GM23248 (cell line): ENCODE data around the gene CRYBG1. TPM values are rescaled to one million over a fixed set of nuclear protein-coding genes. Genes with fewer than 3 reads are reported as not detected.

ENCODE experiments used
- DNase-seq: peaks from one replicate; pipeline ENCODE4 v3.0.0-alpha.2; 2015
- H2AFZ ChIP-seq: fragments of 200-600 bp; sonication (generic); 2 replicates; pipeline ENCODE4 v1.6.1; 2016; ENCODE audit warnings: antibody characterized with exemption
- H3F3A ChIP-seq: fragments of 200-600 bp; sonication (generic); 2 replicates; pipeline ENCODE4 v1.6.1; 2016; ENCODE audit warnings: mild to moderate bottlenecking, antibody characterized with exemption, mixed run types; ENCODE audit not compliant: insufficient read depth
- H3K27ac ChIP-seq: fragments of 200-600 bp; sonication (generic); 2 replicates; pipeline ENCODE4 v1.5.1; 2016; ENCODE audit warnings: mild to moderate bottlenecking
- H3K27me3 ChIP-seq: fragments of 200-600 bp; sonication (generic); replicated peaks from 2 replicates; pipeline ENCODE4 v1.6.1; 2016; ENCODE audit warnings: mild to moderate bottlenecking; ENCODE audit not compliant: insufficient read depth
- H3K36me3 ChIP-seq: fragments of 200-600 bp; sonication (generic); 2 replicates; pipeline ENCODE4 v1.6.1; 2016; ENCODE audit warnings: low read depth, mild to moderate bottlenecking
- H3K4me1 ChIP-seq: fragments of 200-600 bp; sonication (generic); 2 replicates; pipeline ENCODE4 v1.6.1; 2016; ENCODE audit warnings: mild to moderate bottlenecking; ENCODE audit not compliant: insufficient read depth
- H3K4me2 ChIP-seq: fragments of 200-600 bp; sonication (generic); one replicate; pipeline ENCODE4 v1.6.1; 2016; ENCODE audit warnings: mild to moderate bottlenecking; ENCODE audit not compliant: unreplicated experiment
- H3K4me3 ChIP-seq: fragments of 200-600 bp; sonication (generic); 2 replicates; pipeline ENCODE4 v1.5.1; 2016; ENCODE audit warnings: mild to moderate bottlenecking
- H3K79me2 ChIP-seq: fragments of 200-600 bp; sonication (generic); 2 replicates; pipeline ENCODE4 v1.6.1; 2016; ENCODE audit warnings: mild to moderate bottlenecking; ENCODE audit not compliant: insufficient read depth
- H3K9ac ChIP-seq: fragments of 200-600 bp; sonication (generic); 2 replicates; pipeline ENCODE4 v1.6.1; 2016; ENCODE audit warnings: mild to moderate bottlenecking
- H3K9me2 ChIP-seq: fragments of 200-600 bp; sonication (generic); 2 replicates; pipeline ENCODE4 v1.6.1; 2016; ENCODE audit warnings: mixed run types, mild to moderate bottlenecking, moderate library complexity; ENCODE audit not compliant: insufficient read depth
- H3K9me3 ChIP-seq: fragments of 200-600 bp; sonication (generic); one replicate; pipeline ENCODE4 v1.6.1; 2017; ENCODE audit warnings: low read depth
- H4K20me1 ChIP-seq: fragments of 200-600 bp; sonication (generic); 2 replicates; pipeline ENCODE4 v1.6.0; 2016; ENCODE audit not compliant: insufficient read depth
- EZH2 ChIP-seq: fragments of 200-600 bp; sonication (generic); IDR thresholded peaks from 2 replicates; pipeline ENCODE4 v1.6.1; 2018; ENCODE audit warnings: antibody characterized with exemption, mild to moderate bottlenecking; ENCODE audit not compliant: insufficient read depth, poor library complexity, severe bottlenecking
- EZH2phosphoT487 ChIP-seq: fragments of 200-600 bp; sonication (generic); IDR thresholded peaks from 2 replicates; pipeline ENCODE4 v1.6.1; 2018; ENCODE audit warnings: antibody characterized with exemption, moderate library complexity, mild to moderate bottlenecking, low read depth; ENCODE audit not compliant: insufficient read depth
- WGBS, 2 experiments: methylation state at CpG; one replicate each; pipeline ENCODE4 v1.1.6; 2015 to 2017; ENCODE audit warnings: low lambda C conversion rate in 2 of 2, low coverage in 1 of 2; ENCODE audit errors: missing lambda C conversion rate in 2 of 2; 5-methylcytosine and 5-hydroxymethylcytosine counted together
- in situ Hi-C: fragments of 300-500 bp; cut with MboI; formaldehyde crosslinking; loops from 2 replicates; pipeline ENCODE4 v1.15.0; 2020
- polyA plus RNA-seq: library from polyadenylated mRNA; unstranded; fragments of >200 nt; fragmentation: Nextera tagmentation; extraction: Ambion mirVana; gene quantifications from 2 replicates; pipeline ENCODE4 v1.2.1, GENCODE V29; 2016
- total RNA-seq: library from RNA; depleted of rRNA; stranded (reverse); fragments of >200 nt; shearing (Covaris generic); gene quantifications from 2 replicates; pipeline ENCODE4 v1.2.3, GENCODE V29; 2014

CRYBG1 gene
- total and polyA plus RNA-seq, 2 experiments from 2014 or later = 1.9 to 8.4 TPM

DNA sequence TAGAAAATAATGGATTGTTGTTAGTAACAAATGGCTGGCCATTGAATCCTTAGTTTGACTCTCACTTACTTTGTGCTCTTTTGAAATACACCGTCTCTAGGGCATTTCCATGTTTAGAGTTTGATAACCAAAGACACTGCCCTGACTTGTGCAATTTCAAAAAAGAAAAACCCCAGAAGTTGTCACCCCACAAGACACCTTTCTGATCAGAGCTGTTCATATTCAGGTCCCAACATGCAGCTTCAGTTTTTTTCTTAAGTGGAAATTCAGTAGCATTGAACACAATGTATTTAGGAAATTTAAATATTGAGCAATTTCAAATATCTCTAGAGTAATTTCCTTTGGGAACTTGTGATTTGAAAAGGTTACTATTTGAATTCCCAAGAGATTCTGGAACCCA is 19.4 kb downstream of the CRYBG1 start:
- no peak overlapping the region for H3K9ac ChIP-seq
- no peaks in the 10 kb centered on the region for H3K4me1 ChIP-seq
- H2AFZ ChIP-seq = no peak overlapping the region
- H3K9me3 ChIP-seq = no peaks in the 10 kb centered on the region
- 89 to 96% methylated on average over 1 of the region's 1 CpG for WGBS, 2 experiments
- no peak overlapping the region for H3K4me2 ChIP-seq
- in situ Hi-C loops = no loop called here
- no peak for DNase-seq
- no peaks in the 10 kb centered on the region for H4K20me1 ChIP-seq
- H3K9me2 ChIP-seq = no peaks in the 10 kb centered on the region
- H3K36me3 ChIP-seq = no peaks in the 10 kb centered on the region
- H3K79me2 ChIP-seq = no peaks in the 10 kb centered on the region
- no peaks in the 10 kb centered on the region; the same call in 1 of the 2 replicates for H3K27me3 ChIP-seq
- no peak overlapping the region for H3K27ac ChIP-seq
- TF ChIP-seq EZH2phosphoT487 = no peak
- no peak for TF ChIP-seq EZH2
- H3K4me3 ChIP-seq = no peak overlapping the region
- no peaks in the 10 kb centered on the region for H3F3A ChIP-seq

DNA sequence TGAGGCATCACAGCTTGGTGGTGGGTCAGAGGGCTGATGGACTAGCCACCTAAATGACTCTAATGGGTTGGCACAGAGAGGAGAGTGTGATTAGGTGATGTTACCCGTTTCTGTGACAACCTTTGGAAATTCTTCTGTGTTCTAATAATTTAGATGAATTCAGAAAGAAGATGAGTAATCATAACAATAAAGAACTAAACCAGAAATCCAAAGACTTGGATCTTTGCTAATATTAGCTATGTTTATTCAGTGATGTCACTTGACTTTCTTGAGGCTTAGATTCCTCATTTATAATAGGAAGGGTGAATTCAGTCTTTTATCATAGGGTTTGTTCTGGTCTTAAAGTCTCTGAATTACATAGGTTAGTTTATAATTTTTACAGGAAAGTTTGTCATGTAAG is 19.9 kb downstream of the CRYBG1 start:
- Histone ChIP-seq H3K9me2 (no peaks in the 10 kb centered on the region), H3K79me2 (no peaks in the 10 kb centered on the region)

DNA sequence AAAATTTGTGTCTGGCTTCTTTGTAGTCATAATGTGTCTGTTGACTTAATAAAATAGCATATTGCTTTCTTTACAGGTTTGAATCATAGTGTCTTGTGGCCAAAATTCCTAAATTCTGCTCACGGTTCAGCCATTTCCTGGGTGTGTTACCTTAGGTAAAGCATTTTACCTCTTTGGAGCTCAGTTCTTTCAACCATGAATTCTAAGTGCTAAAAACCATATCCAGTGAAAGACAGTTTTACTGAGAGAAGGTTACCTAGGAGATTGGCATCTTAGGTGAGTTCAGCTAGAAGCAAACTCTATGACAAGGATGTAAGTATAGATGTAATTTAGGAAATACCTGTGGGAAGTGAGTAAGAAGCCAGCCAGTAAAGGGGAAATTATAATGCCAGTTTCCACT is 20.7 kb downstream of the CRYBG1 start:
- Histone ChIP-seq H4K20me1 (no peaks in the 10 kb centered on the region), H3K4me1 (no peaks in the 10 kb centered on the region), H3K9ac (no peak overlapping the region), H3K4me2 (no peak overlapping the region), H3F3A (no peaks in the 10 kb centered on the region), H3K27me3 (no peaks in the 10 kb centered on the region; the same call in 1 of the 2 replicates), H3K9me3 (no peaks in the 10 kb centered on the region), H3K79me2 (no peaks in the 10 kb centered on the region), H2AFZ (no peak overlapping the region), H3K36me3 (no peaks in the 10 kb centered on the region), H3K27ac (no peak overlapping the region), H3K9me2 (no peaks in the 10 kb centered on the region), H3K4me3 (no peak overlapping the region)
- 84 to 88% methylated on average over 1 of the region's 1 CpG for WGBS, 2 experiments
- no peak for TF ChIP-seq EZH2phosphoT487
- TF ChIP-seq EZH2 = no peak
- no peak for DNase-seq
- in situ Hi-C loops = no loop called here

More for the DNA sequence above, 19.9 kb downstream of the CRYBG1 start:
- no peak for TF ChIP-seq EZH2
- TF ChIP-seq EZH2phosphoT487 = no peak
- Histone ChIP-seq H4K20me1 (no peaks in the 10 kb centered on the region), H3K4me1 (no peaks in the 10 kb centered on the region), H3F3A (no peaks in the 10 kb centered on the region), H2AFZ (no peak overlapping the region), H3K9me3 (no peaks in the 10 kb centered on the region), H3K4me2 (no peak overlapping the region), H3K27me3 (no peaks in the 10 kb centered on the region; the same call in 1 of the 2 replicates), H3K27ac (no peak overlapping the region), H3K36me3 (no peaks in the 10 kb centered on the region), H3K4me3 (no peak overlapping the region), H3K9ac (no peak overlapping the region)
- peak; percentile 21 for DNase-seq
- 21 to 52% methylated on average over 1 of the region's 1 CpG for WGBS, 2 experiments
- in situ Hi-C loops = no loop called here

DNA sequence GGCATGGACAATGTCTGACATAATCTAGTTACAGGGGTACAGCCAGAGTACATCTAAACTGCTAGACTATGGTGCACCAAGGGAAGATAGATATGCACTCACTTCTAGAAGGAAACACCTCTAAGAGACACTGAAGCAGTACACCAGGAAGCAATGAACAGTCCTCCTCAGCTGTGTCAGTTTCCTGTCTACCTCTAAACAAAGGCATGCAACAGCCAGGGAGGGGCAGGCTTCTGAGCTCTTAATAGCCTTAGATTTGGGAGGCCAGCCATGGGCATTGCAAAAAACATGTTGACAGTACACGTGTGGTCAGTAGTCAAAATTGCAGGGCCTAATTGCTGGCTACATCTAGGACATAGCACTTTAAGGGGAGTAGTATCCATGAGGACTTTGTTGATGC is 21.4 kb downstream of the CRYBG1 start:
- 3 to 6% methylated on average over 1 of the region's 1 CpG for WGBS, 2 experiments
- H3K79me2 ChIP-seq = no peaks in the 10 kb centered on the region
- no peaks in the 10 kb centered on the region for H3K9me3 ChIP-seq
- H3K4me3 ChIP-seq = no peak overlapping the region
- H3K4me2 ChIP-seq = no peak overlapping the region
- no peak overlapping the region for H3K27ac ChIP-seq
- peak; percentile 36 for DNase-seq
- no peaks in the 10 kb centered on the region for H3F3A ChIP-seq
- no peaks in the 10 kb centered on the region for H4K20me1 ChIP-seq
- in situ Hi-C loops = no loop called here
- no peaks in the 10 kb centered on the region for H3K4me1 ChIP-seq
- no peak overlapping the region for H2AFZ ChIP-seq
- H3K9me2 ChIP-seq = no peaks in the 10 kb centered on the region
- H3K9ac ChIP-seq = no peak overlapping the region
- TF ChIP-seq EZH2 = no peak
- no peak for TF ChIP-seq EZH2phosphoT487
- H3K27me3 ChIP-seq = no peaks in the 10 kb centered on the region; the same call in 1 of the 2 replicates
- no peaks in the 10 kb centered on the region for H3K36me3 ChIP-seq

DNA sequence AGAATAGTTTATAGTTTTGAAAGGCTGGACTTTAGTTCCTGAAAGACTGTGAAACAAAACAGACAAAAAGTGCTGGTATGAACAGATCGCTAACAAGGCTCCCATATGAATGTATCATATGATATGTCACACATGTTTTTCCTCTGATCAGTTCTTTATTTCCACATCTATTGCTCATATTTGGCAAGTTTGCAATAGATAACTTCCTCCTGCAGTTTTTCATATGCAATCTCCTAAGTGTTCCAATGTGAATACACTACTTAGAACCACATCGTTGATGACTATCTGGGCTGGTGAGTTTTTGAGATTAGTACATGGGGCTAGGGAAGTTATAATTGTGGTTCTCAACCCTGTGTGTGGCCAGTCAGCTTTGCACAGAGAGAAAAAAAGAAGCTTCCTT is 23.1 kb downstream of the CRYBG1 start:
- Histone ChIP-seq H3K36me3 (no peaks in the 10 kb centered on the region), H3K79me2 (no peaks in the 10 kb centered on the region), H4K20me1 (no peaks in the 10 kb centered on the region), H3K9me2 (no peaks in the 10 kb centered on the region), H3K9me3 (no peaks in the 10 kb centered on the region), H3K27ac (no peak overlapping the region), H2AFZ (no peak overlapping the region), H3K9ac (no peak overlapping the region), H3F3A (no peaks in the 10 kb centered on the region), H3K27me3 (no peaks in the 10 kb centered on the region; the same call in none of the 2 replicates), H3K4me2 (no peak overlapping the region), H3K4me1 (no peaks in the 10 kb centered on the region), H3K4me3 (no peak overlapping the region)
- no peak for TF ChIP-seq EZH2
- 13 to 18% methylated on average over 2 of the region's 2 CpGs for WGBS, 2 experiments
- peak; percentile 29 for DNase-seq
- in situ Hi-C loops = no loop called here
